K562 (cell line): ENCODE measurements around the gene DHRS11.

Experiments
- FOXM1 ChIP-seq, 2 experiments: fragments of 450-650 bp in 1 of 2; sonication (generic) in 1 of 2; formaldehyde crosslinking in 1 of 2; IDR thresholded peaks; 2 replicates each; pipeline versions ENCODE4 v1.6.1 to v1.9.0; 2017 to 2022; ENCODE audit warnings: low read depth in 2 of 2, mild to moderate bottlenecking in 2 of 2, missing genetic modification reagents in 1 of 2, moderate library complexity in 1 of 2
- GATAD2A ChIP-seq: fragments of 450-650 bp; IDR thresholded peaks from 2 replicates; pipeline ENCODE4 v1.6.1; 2017
- NRF1 ChIP-seq, 2 experiments: fragments of 450-650 bp; IDR thresholded peaks in 1 of 2; conservative IDR thresholded peaks in 1 of 2; 2 replicates each; pipeline ENCODE4 v1.6.1; 2014; ENCODE audit warnings: mild to moderate bottlenecking in 2 of 2
- RNF2 ChIP-seq: sonication (generic); IDR thresholded peaks from 2 replicates; pipeline ENCODE4 v1.6.1; 2016
- TARDBP ChIP-seq: fragments of 450-650 bp; IDR thresholded peaks from 2 replicates; pipeline ENCODE4 v1.6.1; 2016
- TF ChIP-seq, protein P1 (sequence below), 3 experiments: IDR thresholded peaks in 2 of 3; conservative IDR thresholded peaks in 1 of 3; 2 replicates each; pipeline ENCODE4 v1.5.1; 2011 to 2012; ENCODE audit warnings: low read length in 3 of 3, mild to moderate bottlenecking in 3 of 3, control low read depth in 2 of 3, improper control_type of control experiment in 1 of 3, inconsistent platforms in 1 of 3, low read depth in 1 of 3, mixed read lengths in 1 of 3, moderate library complexity in 1 of 3; ENCODE audit not compliant: insufficient read depth in 2 of 3
- TF ChIP-seq, protein P2 (sequence below): sonication (generic); formaldehyde crosslinking; IDR thresholded peaks from 2 replicates; pipeline ENCODE4 v1.8.1; 2023; ENCODE audit warnings: mild to moderate bottlenecking, missing genetic modification reagents

DNA sequence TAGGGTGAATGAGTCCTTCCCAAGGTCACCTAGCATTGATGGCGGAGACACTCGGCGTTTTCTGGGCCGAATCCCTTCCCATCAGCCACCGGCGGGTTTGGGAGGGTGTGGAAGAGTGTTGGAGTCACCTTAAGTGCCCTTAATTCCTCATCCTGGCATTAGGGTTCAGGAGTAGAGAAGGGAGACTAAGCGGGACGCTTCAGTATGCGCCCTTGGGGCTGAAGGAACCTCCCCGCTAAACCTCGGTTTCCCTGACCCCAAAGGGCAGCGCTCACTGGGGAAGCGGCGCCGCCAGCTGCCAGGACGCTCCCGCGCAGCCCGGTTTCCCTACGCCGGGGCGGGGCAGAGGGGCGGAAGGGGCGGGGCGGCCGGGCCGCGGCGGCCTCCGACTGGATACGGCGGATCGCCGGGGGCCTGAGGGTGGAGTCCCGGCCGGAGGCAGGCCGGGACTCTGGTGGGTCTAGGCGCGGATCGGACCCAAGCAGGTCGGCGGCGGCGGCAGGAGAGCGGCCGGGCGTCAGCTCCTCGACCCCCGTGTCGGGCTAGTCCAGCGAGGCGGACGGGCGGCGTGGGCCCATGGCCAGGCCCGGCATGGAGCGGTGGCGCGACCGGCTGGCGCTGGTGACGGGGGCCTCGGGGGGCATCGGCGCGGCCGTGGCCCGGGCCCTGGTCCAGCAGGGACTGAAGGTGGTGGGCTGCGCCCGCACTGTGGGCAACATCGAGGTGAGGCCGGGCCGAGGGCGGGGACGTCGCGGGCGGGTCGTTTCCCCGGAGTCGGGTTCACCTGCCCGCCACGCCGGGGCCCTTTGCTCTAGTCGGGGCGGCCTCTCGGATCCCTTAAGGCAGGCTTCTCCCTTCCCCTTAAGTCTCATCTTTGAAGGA is at the start of gene DHRS11:
- TF ChIP-seq GATAD2A: no peak
- TF ChIP-seq, protein P1, sequence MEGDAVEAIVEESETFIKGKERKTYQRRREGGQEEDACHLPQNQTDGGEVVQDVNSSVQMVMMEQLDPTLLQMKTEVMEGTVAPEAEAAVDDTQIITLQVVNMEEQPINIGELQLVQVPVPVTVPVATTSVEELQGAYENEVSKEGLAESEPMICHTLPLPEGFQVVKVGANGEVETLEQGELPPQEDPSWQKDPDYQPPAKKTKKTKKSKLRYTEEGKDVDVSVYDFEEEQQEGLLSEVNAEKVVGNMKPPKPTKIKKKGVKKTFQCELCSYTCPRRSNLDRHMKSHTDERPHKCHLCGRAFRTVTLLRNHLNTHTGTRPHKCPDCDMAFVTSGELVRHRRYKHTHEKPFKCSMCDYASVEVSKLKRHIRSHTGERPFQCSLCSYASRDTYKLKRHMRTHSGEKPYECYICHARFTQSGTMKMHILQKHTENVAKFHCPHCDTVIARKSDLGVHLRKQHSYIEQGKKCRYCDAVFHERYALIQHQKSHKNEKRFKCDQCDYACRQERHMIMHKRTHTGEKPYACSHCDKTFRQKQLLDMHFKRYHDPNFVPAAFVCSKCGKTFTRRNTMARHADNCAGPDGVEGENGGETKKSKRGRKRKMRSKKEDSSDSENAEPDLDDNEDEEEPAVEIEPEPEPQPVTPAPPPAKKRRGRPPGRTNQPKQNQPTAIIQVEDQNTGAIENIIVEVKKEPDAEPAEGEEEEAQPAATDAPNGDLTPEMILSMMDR (IDR thresholded peaks at IDR 0.05 in 2 of 3, conservative IDR thresholded peaks at IDR 0.05 in 1 of 3; ENCODE audit: insufficient read depth in 2 of 3, low read depth in 1 of 3, low read length in 3 of 3): peak in 1 of 3 experiments; percentile 19; a peak in 1 of 6 replicates
- TF ChIP-seq FOXM1 (IDR thresholded peaks at IDR 0.05; ENCODE audit: low read depth): no peak
- no peak for TF ChIP-seq FOXM1 (CRISPR knock-in tag; IDR thresholded peaks at IDR 0.05; ENCODE audit: low read depth)
- TF ChIP-seq RNF2: no peak
- TF ChIP-seq TARDBP: no peak
- TF ChIP-seq, protein P2, sequence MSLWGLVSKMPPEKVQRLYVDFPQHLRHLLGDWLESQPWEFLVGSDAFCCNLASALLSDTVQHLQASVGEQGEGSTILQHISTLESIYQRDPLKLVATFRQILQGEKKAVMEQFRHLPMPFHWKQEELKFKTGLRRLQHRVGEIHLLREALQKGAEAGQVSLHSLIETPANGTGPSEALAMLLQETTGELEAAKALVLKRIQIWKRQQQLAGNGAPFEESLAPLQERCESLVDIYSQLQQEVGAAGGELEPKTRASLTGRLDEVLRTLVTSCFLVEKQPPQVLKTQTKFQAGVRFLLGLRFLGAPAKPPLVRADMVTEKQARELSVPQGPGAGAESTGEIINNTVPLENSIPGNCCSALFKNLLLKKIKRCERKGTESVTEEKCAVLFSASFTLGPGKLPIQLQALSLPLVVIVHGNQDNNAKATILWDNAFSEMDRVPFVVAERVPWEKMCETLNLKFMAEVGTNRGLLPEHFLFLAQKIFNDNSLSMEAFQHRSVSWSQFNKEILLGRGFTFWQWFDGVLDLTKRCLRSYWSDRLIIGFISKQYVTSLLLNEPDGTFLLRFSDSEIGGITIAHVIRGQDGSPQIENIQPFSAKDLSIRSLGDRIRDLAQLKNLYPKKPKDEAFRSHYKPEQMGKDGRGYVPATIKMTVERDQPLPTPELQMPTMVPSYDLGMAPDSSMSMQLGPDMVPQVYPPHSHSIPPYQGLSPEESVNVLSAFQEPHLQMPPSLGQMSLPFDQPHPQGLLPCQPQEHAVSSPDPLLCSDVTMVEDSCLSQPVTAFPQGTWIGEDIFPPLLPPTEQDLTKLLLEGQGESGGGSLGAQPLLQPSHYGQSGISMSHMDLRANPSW (CRISPR knock-in tag): no peak
- TF ChIP-seq NRF1 (conservative IDR thresholded peaks at IDR 0.05 in 1 of 2, IDR thresholded peaks at IDR 0.05 in 1 of 2): peak; percentile 85 to 86
